Measurements from ENCODE around the gene SOHLH2. TPM values are rescaled to one million over a fixed set of nuclear protein-coding genes. Genes with fewer than 3 reads are reported as not detected.

Gene SOHLH2
- total RNA-seq, 1 donor from 2014 or later = 1.0 TPM

GRCh38 chr13:36193151-36193855 is 21.1 kb downstream of the SOHLH2 start:
- intact Hi-C loops (cut with DNase I) = no loop called here
- DNase-seq (ENCODE audit: low spot score) = no peak

- DNase-seq (ENCODE audit: low spot score) = no peak
Observed at GRCh38 chr13:36192166-36192565, 22.2 kb downstream of the SOHLH2 start.

GRCh38 chr13:36190771-36191170 is 23.6 kb downstream of the SOHLH2 start:
- intact Hi-C loops (cut with DNase I) = no loop called here
- DNase-seq (ENCODE audit: low spot score) = no peak

More at GRCh38 chr13:36192166-36192565, 22.2 kb downstream of the SOHLH2 start:
- intact Hi-C loops (cut with DNase I) = no loop called here

GRCh38 chr13:36188441-36188840 is 25.9 kb downstream of the SOHLH2 start:
- no peak for DNase-seq (ENCODE audit: low spot score)
- intact Hi-C loops (cut with DNase I) = no loop called here

- no peak for DNase-seq (ENCODE audit: low spot score)
- intact Hi-C loops (cut with DNase I) = no loop called here
Observed at GRCh38 chr13:36183901-36184300, 30.5 kb downstream of the SOHLH2 start.

GRCh38 chr13:36175621-36176020 is 38.7 kb downstream of the SOHLH2 start:
- no peak for DNase-seq (ENCODE audit: low spot score)
- intact Hi-C loops (cut with DNase I) = no loop called here

- intact Hi-C loops (cut with DNase I) = no loop called here
- DNase-seq (ENCODE audit: low spot score) = no peak
Observed at GRCh38 chr13:36174923-36175322, 39.4 kb downstream of the SOHLH2 start.

GRCh38 chr13:36173571-36174322 is 40.6 kb downstream of the SOHLH2 start:
- intact Hi-C loops (cut with DNase I) = no loop called here
- DNase-seq (ENCODE audit: low spot score) = no peak

GRCh38 chr13:36166046-36166445 is 48.3 kb downstream of the SOHLH2 start:
- intact Hi-C loops (cut with DNase I) = no loop called here
- DNase-seq (ENCODE audit: low spot score) = no peak

GRCh38 chr13:36163809-36164308 is 50.5 kb downstream of the SOHLH2 start:
- no peak for DNase-seq (ENCODE audit: low spot score)
- intact Hi-C loops (cut with DNase I) = no loop called here

- intact Hi-C loops (cut with DNase I) = no loop called here
Observed at GRCh38 chr13:36163286-36163685, 51.1 kb downstream of the SOHLH2 start.

GRCh38 chr13:36160297-36160696 is 54.1 kb downstream of the SOHLH2 start:
- intact Hi-C loops (cut with DNase I) = no loop called here

More at GRCh38 chr13:36163286-36163685, 51.1 kb downstream of the SOHLH2 start:
- no peak for DNase-seq (ENCODE audit: low spot score)

GRCh38 chr13:36158611-36159010 is 55.7 kb downstream of the SOHLH2 start:
- intact Hi-C loops (cut with DNase I) = loop anchor here (10.0 kb wide), 1 partner anchor 106 kb away; no protein-coding TSS in a partner anchor

More at GRCh38 chr13:36160297-36160696, 54.1 kb downstream of the SOHLH2 start:
- DNase-seq (ENCODE audit: low spot score) = no peak

GRCh38 chr13:36157480-36157879 is 56.9 kb downstream of the SOHLH2 start:
- no peak for DNase-seq (ENCODE audit: low spot score)
- intact Hi-C loops (cut with DNase I) = loop anchor here (10.0 kb wide), 1 partner anchor 107 kb away; no protein-coding TSS in a partner anchor

More at GRCh38 chr13:36158611-36159010, 55.7 kb downstream of the SOHLH2 start:
- DNase-seq (ENCODE audit: low spot score) = no peak

- intact Hi-C loops (cut with DNase I) = loop anchor here (10.0 kb wide), 1 partner anchor 110 kb away; no protein-coding TSS in a partner anchor
- no peak for DNase-seq (ENCODE audit: low spot score)
Observed at GRCh38 chr13:36154567-36155291, 59.6 kb downstream of the SOHLH2 start.

- intact Hi-C loops (cut with DNase I) = loop anchor here (10.0 kb wide), 1 partner anchor 113 kb away; no protein-coding TSS in a partner anchor
- DNase-seq (ENCODE audit: low spot score) = no peak
Observed at GRCh38 chr13:36151591-36151990, 62.8 kb downstream of the SOHLH2 start.

- no peak for DNase-seq (ENCODE audit: low spot score)
- intact Hi-C loops (cut with DNase I) = no loop called here
Observed at GRCh38 chr13:36148446-36148845, 65.9 kb downstream of the SOHLH2 start.

GRCh38 chr13:36147330-36147729 is 67.0 kb downstream of the SOHLH2 start:
- intact Hi-C loops (cut with DNase I) = no loop called here

GRCh38 chr13:36146511-36147269 is 67.7 kb downstream of the SOHLH2 start:
- DNase-seq (ENCODE audit: low spot score) = no peak
- intact Hi-C loops (cut with DNase I) = no loop called here

More at GRCh38 chr13:36147330-36147729, 67.0 kb downstream of the SOHLH2 start:
- DNase-seq (ENCODE audit: low spot score) = no peak
